ENCODE measurements around the gene ASPHD2.
A peak's percentile ranks its signal among the peaks of the same experiment; 100 is the strongest.

Gene ASPHD2

GRCh38 chr22:26428515-26429457 lies at the start of gene ASPHD2:
Gene ASPHD2, plus strand, starts transcription at chr22:26429260. Its CDS starts 4,356 bp downstream, at chr22:26433616.
- TF ChIP-seq NFIC (IDR thresholded peaks at IDR 0.05): peak; percentile 29; the same call in 1 of the 2 replicates
- TF ChIP-seq ZBTB7A (IDR thresholded peaks at IDR 0.05; ENCODE audit: low read depth): 0 out of 2 replicates have a peak, but pooled peaks have one; percentile 33
- no peak for TF ChIP-seq REST (IDR thresholded peaks at IDR 0.05; ENCODE audit: low read depth)
- TF ChIP-seq EP300 (IDR thresholded peaks at IDR 0.05; ENCODE audit: borderline replicate concordance): no peak

- TF ChIP-seq YY1 (IDR thresholded peaks at IDR 0.05; ENCODE audit: low read depth) (no peak), TEAD4 (IDR thresholded peaks at IDR 0.05) (no peak), REST (IDR thresholded peaks at IDR 0.05; ENCODE audit: low read depth) (no peak), USF1 (IDR thresholded peaks at IDR 0.05) (no peak), EGR1 (IDR thresholded peaks at IDR 0.05) (no peak), NFIC (IDR thresholded peaks at IDR 0.05) (no peak), CEBPB (IDR thresholded peaks at IDR 0.05) (no peak), FOXM1 (IDR thresholded peaks at IDR 0.05; ENCODE audit: borderline replicate concordance, low read depth) (no peak), CREB1 (IDR thresholded peaks at IDR 0.05; ENCODE audit: low read depth) (no peak), EP300 (IDR thresholded peaks at IDR 0.05; ENCODE audit: borderline replicate concordance) (no peak), TCF12 (IDR thresholded peaks at IDR 0.05; ENCODE audit: low read depth) (no peak), ZBTB7A (IDR thresholded peaks at IDR 0.05; ENCODE audit: low read depth) (no peak), MAX (IDR thresholded peaks at IDR 0.05) (no peak), RAD21 (IDR thresholded peaks at IDR 0.05; ENCODE audit: low read depth) (no peak), TAF1 (IDR thresholded peaks at IDR 0.05; ENCODE audit: low read depth) (no peak)
Measured at GRCh38 chr22:26380072-26380830, 48.8 kb upstream of the ASPHD2 start.

GRCh38 chr22:26382782-26383181 lies 46.3 kb upstream of the ASPHD2 start:
- TF ChIP-seq ZBTB7A (IDR thresholded peaks at IDR 0.05; ENCODE audit: low read depth): no peak
- TF ChIP-seq CREB1 (IDR thresholded peaks at IDR 0.05; ENCODE audit: low read depth): no peak
- TF ChIP-seq TEAD4 (IDR thresholded peaks at IDR 0.05): no peak
- no peak for TF ChIP-seq MAX (IDR thresholded peaks at IDR 0.05)
- TF ChIP-seq RAD21 (IDR thresholded peaks at IDR 0.05; ENCODE audit: low read depth): no peak
- TF ChIP-seq FOXM1 (IDR thresholded peaks at IDR 0.05; ENCODE audit: borderline replicate concordance, low read depth): no peak
- TF ChIP-seq CEBPB (IDR thresholded peaks at IDR 0.05): no peak
- TF ChIP-seq USF1 (IDR thresholded peaks at IDR 0.05): no peak
- no peak for TF ChIP-seq REST (IDR thresholded peaks at IDR 0.05; ENCODE audit: low read depth)
- no peak for TF ChIP-seq NFIC (IDR thresholded peaks at IDR 0.05)
- no peak for TF ChIP-seq TAF1 (IDR thresholded peaks at IDR 0.05; ENCODE audit: low read depth)
- no peak for TF ChIP-seq EP300 (IDR thresholded peaks at IDR 0.05; ENCODE audit: borderline replicate concordance)
- TF ChIP-seq TCF12 (IDR thresholded peaks at IDR 0.05; ENCODE audit: low read depth): no peak
- TF ChIP-seq YY1 (IDR thresholded peaks at IDR 0.05; ENCODE audit: low read depth): no peak
- TF ChIP-seq EGR1 (IDR thresholded peaks at IDR 0.05): no peak

All from Ishikawa (cell line).